Occipital lobe (tissue), 2 donors: ENCODE data around the gene NQO1. TPM values are rescaled to one million over a fixed set of nuclear protein-coding genes. Genes with fewer than 3 reads are reported as not detected.
"Not testable (repeated sequence)": the region's sequence is repeated elsewhere in the genome, so short reads cannot be mapped to it uniquely, and the experiment has no call there.

Experiments used
- DNase-seq: peaks from one replicate; lab custom pipeline; 2025; lab: John Stamatoyannopoulos, UW
- total RNA-seq: library from RNA; depleted of rRNA; stranded (reverse); fragments of >200 nt; gene quantifications from one replicate; pipeline ENCODE4 v1.2.3, GENCODE V29; 2014

NQO1 gene
- total RNA-seq, 1 donor from 2014 or later, result 8.4 TPM

DNA sequence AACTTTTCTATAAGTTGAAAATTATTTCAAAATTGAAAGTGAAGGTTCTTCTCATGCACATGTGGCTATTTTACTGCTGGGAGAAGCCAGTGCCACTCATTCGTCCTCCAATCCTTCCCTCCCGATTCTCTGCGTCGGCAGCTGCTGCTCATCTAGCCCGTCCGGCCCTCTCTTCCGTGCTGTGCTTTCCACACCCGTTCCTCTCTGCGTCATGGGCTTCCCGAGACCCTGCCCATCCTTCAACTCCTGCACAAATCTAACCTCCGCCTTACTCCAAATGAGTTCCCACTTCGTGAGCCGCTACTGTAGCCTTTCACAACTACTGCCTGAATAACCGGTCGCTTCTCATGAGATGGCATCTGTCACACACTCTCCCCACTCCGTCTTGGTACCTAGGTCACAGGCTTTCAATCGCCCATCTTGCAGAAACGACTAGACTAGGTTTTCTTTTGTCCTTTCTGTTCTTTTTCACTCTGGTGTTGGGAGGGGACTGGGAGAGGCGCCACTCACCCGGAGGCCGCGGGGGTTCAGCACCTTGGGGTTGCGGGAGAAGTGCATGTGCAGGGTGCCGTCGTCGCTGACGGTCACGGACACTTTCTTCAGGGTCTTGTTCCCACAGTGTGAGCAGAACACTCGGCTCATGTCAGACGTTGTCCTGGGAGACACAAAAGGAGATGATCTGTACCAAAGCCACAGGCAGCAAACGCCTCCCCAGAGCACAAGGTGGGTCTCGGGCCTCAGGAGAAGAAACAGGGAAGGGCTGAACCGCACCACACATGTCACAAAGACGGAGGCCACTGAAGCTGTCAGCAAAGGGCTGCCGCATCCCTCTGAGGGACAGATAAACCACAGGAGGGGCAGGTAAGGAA lies 18.2 kb upstream of the NQO1 start:
- no peak for DNase-seq

DNA sequence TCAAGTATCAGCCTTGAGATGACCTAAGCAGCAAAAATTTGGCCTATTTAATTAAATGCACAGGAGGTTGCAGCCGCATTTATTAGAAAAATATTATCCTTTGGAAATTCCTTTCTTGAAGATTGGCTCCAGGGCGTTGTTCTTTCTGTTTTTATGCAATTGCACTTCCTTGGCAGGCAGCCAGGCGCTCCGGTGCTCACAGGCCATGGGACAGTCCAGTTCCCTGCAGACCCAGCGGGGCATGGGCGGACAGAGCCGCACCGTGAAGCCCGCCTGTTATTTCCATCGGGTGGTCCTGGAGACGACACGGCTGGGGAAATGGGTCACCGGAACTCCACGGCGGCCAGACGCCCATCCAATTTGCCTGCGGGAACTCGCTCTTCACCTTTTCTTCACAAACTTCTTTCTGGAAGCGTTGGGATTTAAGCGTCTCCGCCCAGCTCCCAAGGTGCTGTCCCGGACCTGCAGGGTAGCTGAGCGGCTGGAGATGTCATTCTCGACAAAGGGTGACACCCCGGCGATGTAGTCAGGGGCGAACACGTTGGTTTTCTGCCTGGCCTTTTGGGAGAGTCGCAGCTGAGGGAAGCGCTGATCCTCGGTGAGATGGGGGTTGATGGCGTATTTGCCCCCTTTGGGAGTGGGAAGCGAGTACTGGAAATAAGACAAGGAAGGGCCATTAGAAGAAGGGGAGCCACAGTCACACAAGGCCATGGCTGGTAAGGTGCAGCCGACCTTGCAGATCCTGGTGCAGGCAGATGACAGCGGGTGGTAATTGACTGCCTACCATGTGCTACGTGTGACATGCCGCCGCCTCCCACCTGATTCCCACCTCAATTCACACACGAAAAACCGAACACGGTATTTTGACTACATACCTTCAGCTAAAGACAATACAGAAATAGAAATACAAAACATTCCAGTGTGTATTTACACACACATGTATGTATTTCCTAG lies 15.9 kb upstream of the NQO1 start:
- no peak for DNase-seq

DNA sequence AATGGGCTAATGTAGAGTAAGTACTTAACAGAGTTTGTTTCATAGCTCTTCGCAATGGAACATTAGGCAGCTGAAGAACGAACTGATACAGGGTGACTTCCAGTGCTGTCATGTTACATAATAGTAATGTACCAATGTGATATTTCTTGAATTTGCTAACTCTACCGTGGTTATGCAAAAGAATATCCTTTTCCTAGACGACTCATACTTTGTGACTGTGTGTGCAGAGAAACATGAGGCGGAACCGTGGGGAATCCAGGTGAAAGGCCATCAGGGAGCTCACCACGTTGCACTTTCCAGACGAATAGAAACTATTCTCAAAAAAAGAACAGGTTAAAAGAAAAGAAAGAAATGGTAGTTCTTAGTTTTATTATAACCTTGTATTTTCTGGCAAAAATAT lies 15.2 kb upstream of the NQO1 start:
- DNase-seq, result no peak

DNA sequence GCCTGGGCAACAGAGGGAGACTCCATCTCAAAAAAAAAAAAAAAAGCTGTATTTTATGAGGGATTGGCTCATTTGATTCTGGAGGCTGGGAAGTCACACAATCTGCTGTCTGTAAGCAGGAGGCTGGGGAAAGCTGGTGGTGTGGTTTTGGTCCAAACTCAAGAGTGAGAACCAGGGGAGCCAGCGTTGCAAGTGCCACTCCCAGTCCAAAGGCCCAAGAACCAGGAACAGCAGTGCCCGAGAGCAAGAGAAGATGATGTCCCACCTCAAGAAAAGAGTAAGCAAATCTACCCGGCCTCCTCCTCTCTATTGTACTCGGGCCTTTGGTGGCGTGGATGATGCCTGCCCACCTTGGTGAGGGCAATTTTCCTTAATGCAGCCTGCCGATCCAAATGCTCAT lies 5.7 kb upstream of the NQO1 start:
- DNase-seq, result no peak

DNA sequence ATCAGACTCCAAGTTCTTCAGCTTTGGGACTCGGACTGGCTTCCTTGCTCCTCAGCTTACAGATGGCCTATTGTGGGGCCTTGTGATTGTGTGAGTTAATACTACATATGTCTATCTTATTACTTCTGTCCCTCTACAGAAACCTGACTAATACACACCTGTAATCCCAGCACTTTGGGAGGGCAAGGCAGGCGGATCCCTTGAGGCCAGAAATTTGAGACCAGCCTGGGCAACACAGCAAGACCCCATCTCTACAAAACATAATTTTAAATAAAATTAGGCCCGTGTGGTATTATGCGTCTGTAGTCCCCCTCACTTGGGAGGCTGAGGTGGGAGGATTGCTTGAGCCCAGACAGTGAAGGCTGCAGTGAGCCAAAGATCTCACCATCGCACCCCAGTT lies 4.9 kb upstream of the NQO1 start:
- DNase-seq, result not testable (repeated sequence)

DNA sequence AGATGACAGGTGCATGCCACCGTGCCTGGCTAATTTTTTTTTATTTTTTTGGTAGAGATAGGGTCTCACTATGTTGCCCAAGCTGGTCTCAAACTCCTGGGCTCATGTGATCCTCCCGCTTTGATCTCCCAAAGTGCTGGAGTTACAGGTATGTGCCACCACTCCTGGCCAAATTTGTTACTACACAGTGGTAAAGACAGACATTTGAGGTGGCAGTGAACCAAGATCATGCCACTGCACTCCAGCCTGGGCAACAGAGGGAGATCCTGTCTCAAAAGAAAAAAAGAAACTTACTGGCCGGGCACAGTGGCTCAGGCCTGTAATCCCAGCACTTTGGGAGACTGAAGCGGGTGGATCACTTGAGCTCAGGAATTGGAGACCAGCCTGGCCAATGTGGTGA lies 2.7 kb upstream of the NQO1 start:
- DNase-seq, result not testable (repeated sequence)

DNA sequence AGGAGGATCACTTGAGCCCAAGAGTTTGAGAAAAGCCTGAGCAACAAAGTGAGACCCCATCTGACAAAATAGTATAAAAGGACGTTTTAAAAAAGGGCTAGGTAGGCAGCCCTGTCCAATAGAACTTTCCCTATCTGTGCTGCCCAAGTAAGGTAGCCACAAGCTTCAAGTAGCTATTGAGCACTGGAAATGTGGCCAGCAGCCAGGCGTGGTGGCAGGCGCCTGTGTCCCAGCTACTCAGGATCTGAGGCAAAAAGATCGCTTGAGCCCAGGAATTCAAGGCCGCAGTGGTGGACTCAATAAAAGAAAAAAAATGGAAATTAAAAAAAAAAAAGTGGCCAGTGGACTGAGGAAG lies 1.5 kb upstream of the NQO1 start:
- peak; percentile 14 for DNase-seq

DNA sequence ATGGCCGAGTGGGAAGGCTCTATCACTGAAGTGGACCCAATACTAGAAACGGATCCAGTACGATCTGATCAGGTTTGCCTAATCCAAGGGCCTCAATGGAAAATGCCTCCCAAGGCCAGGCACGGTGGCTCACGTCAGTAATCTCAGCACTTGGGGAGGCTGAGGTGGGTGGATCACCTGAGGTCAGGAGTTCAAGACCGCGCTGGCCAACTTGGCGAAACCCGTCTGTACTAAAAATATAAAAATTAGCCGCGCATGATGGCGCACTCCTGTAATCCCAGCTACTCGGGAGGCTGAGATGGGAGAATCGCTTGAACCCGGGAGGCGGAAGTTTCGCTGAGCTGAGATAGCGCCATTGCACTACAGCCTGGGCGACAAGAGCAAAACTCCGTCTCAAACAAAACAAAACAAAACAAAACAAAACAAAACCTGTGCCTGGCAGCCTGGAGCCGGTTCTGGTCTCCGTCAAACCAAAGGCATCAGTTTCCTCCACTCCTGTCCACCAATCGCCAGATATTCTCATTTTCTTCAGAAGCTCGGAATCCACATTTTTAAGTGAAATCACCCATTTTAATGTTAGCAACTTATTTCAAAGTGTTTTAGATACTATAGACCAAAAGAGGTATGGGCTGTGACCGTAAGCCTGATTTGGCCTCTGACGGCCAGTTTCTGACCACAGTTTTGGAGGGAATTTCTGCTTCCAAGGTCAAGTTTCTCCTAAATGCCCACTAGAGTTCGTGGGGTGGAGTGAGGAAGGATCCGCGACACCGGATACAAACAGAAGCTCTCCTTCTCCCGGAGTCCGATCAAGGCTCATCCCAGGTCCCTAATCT lies 664 bp downstream of the NQO1 start:
- DNase-seq, result no peak

DNA sequence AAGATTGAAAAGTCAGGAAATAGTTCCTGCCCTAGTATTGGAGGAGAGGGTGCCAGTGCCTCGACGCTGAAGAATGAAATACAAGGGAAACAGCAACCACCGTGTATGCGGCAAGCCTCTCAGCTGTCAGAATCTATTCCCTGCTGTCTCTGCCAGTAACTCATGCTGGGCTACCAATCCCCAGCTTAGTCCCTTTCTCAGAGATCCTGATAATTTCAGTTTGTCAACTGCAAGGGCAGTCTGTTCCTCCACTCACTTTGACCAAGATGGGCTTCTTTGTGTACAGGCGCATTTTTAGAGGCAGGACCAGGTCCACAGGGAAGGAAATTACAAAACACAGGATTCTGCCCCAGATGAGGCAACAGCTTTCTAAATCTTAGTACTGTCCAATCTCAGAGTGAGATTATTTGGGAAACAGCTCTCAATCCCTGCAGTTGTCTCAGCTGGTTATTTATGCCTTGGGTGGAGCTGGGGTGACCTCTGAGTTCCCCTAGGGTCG lies 1.3 kb downstream of the NQO1 start:
- DNase-seq, result no peak

DNA sequence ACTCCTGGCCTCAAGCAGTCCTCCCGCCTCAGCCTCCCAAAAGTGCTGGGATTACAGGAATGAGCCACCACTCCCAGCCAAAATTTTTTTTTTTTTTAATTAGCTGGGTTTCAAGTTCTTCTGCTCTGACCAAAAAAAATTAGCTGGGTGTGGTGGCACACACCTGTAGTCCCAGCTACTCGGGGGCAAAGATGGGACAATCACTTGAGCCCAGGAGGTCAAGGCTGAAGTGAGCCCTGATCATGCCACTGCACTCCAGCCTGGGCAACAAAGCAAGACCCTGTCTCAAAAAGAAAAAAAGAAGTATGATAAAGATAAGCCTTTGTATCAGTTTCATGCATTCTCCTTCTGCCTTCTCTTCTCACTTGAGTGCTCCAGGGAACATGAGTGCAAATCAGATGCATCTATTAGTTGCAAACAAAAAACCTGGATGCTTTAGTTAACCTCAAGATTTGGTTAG lies 1.9 kb downstream of the NQO1 start:
- no peak for DNase-seq

DNA sequence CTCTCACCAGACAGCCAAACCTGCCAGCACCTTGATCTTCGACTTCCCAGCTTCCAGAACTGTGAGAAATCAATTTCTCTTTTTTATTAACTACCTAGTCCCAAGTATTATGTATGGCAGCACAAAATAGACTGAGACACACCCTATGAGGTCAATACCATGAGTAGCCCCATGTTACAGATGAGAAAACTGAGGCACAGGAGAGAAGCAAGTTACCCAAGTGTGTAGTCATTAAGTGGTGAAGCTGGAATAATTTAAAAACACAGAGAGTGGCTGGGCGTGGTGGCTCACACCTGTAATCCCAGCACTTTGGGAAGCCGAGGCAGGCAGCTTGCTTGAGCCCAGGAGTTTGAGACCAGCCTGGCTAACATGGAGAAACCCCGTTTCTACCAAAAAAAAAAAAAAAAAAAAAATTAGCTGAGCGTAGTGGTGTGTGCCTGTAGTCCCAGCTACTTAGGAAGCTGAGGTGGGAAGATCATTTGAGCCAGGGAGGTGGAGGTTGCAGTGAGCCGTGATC lies 4.9 kb downstream of the NQO1 start:
- no peak for DNase-seq

DNA sequence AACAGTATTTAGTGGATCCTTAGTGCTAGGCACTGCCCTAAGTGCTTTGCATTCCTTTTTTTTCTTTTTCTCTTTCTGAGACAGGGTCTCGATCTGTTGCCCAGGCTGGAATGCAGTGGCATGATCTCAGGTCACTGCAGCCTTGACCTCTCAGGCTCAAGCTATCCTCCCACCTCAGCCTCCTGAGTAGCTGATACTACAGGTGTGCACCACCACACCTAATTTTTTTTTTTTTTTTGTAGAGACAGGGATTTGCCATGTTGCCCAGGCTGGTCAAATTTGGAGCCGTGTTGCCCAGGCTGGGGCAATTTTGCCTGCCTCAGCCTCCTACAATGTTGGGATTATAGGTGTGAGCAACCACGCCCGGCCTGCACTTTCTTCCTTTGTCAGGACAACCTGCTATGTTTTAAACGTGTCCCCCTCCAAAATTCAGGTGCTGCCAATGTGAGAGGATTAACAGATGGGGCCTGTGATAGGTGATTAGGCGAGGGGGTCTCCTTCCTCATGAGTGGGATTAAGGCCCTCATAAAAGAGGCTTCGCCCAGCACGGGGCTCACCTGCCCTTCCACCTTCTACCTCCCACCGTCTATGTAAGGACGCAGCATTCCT lies 5.4 kb downstream of the NQO1 start:
- no peak for DNase-seq

DNA sequence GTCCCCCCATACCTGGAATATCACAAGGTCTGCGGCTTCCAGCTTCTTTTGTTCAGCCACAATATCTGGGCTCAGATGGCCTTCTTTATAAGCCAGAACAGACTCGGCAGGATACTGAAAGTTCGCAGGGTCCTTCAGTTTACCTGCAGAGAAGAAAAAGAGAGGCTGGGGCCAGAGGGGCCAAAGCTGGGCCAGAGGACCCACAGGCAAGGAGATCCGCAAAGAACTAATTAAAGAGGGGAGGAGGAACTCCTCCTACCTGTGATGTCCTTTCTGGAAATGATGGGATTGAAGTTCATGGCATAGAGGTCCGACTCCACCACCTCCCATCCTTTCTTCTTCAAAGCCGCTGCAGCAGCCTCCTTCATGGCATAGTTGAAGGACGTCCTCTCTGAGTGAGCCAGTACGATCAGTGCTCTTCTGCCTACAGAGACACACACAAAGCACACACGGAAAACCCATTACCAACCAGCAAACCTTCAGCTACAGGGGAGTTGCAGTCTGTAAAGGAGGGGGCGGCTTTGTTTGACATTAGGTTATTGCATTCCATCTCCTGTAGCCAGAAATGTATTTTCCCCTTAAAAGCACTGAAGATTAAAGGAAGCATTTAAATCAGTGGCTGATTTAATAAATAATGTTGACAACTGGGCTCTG lies 8.1 kb downstream of the NQO1 start:
- DNase-seq, result no peak

DNA sequence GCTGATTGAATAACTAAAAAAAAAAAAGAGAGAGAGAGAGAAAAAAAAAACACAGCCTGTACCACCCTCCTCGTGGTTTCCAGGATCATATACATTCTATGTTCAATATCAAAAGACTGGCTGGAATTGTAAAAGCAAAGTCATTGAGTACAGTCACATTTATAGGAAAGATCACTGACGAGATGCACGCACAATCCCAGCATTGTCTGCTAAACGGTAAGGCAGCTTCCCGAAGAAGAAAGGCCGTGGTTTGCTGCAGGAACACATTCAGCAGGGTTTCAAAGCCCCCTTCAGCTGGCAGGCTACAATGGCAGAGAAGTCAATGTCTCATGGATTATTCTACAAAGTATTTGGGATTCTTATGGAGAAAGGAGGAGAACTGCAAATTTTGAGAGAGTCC lies 9.3 kb downstream of the NQO1 start:
- no peak for DNase-seq

DNA sequence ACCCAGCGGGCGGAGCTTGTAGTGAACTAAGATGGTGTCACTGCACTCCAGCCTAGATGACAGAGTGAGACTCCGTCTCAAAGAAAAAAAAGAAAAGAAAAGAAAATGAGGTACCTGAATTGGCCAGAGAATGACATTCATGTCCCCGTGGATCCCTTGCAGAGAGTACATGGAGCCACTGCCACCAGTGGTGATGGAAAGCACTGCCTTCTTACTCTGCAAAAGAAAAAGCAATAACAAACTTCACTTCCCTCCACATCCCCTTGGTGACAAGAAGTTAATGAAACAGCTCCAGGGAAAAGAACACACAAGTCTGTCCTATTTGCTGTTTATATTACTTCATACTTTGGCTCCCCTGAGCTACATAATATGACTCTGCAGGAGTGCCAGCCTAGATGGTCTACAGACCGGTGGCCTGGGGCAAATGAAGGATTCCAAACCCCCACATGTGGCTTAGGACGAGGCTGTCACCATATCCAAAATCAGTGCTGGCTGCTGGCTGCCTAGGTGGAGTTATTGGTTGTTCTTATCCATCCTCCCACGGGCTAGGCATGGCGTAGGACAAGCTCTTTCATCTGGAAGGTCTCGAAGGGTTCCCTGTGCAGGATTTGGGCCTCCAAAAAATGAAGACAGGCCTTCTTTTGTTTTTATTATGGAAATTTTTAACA lies 13.3 kb downstream of the NQO1 start:
- no peak for DNase-seq

DNA sequence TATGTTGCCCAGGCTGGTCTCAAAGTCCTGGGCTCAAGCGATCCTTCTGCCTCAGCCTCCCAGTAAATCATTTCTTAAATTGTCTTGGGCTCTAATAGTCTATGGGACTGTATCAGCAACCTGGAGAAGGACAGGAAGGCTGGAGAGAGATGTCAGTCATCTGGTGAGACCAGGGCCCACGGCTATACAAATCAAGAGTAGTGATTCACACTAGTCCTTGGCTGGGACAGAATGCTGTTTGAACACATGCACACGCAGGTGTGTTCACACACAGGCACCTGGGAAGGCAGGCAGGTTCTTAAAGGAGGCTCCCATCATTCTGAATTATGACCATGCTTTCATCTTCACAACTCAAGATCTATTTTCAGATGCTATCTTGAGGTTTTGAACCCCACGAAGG lies 14.1 kb downstream of the NQO1 start:
- no peak for DNase-seq

DNA sequence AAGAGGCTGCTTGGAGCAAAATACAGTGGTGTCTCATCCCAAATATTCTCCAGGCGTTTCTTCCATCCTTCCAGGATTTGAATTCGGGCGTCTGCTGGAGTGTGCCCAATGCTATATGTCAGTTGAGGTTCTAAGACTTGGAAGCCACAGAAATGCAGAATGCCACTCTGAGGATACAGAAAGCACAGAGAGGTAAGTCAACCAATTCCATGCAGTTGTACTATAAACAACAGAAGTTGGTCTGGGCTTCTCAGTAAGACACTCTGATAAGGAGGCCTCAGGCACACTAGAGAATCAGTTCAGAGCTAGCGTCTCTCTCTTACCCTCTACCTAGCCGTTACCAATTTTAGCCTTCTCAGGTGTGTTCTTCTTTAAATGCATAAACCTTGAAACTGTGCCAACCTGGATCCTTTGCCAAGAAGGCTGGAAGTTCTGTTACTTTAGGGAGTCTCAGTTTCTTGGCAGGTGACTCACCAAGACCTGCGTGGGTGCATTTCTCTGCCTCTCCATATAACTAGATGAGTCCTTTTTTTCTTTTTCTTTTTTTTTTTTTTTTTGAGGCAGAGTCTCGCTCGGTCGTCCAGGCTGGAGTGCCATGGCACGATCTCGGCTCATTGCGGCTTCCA lies 15.1 kb downstream of the NQO1 start:
- DNase-seq, result no peak

DNA sequence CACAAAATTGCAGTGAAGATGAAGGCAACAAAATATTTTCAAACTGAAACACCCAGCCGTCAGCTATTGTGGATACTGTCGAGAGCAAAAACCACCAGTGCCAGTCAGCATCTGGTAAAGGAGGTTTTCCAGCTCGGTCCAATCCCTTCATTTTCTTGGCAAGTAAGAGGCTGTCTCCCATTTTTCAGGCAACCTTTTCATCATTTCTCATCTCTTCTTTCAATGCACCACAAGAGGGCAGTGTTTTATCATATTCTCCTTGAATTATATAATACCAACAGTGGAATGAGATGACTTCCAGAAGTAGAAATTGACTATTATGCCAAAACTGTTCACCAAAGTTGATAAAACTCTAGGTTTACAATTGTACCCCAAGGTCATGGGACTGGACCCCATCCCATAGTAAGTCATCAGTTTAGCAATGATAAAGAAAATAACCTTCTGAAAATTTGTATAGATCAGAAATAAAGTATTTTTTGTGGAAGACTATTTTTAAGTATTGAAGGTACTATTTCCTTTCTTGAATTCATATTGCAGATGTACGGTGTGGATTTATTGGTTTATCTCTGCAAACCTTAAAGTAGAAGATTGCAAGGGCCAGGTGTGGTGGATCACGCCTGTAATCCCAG lies 16.8 kb downstream of the NQO1 start:
- no peak for DNase-seq
